ENCODE data around the gene GRK5.
A peak's percentile ranks its signal among the peaks of the same experiment; 100 is the strongest.
"Not testable (repeated sequence)": the region's sequence is repeated elsewhere in the genome, so short reads cannot be mapped to it uniquely, and the experiment has no call there.

The GRK5 gene

DNA sequence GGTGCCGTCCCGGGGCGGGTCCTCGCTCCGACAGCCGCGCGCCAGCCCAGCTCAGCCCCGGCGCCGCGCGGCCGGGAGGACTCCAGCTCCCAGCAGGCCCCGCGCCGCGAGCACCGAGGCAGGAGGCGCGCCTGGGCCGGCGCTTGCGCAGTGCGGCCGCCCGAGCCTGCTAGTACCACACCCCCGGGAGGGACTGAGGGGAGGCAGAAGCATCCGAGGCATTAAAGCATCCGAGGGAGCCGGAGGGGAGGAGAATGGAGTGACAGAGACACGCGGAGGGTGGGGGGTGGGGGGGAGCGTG is at the start of gene GRK5:
Gene GRK5, plus strand, starts transcription at position 206 of the 301 bp plus-strand sequence. CDS start 347 bp downstream, outside the sequence.
- peak; percentile 65 for DNase-seq

DNA sequence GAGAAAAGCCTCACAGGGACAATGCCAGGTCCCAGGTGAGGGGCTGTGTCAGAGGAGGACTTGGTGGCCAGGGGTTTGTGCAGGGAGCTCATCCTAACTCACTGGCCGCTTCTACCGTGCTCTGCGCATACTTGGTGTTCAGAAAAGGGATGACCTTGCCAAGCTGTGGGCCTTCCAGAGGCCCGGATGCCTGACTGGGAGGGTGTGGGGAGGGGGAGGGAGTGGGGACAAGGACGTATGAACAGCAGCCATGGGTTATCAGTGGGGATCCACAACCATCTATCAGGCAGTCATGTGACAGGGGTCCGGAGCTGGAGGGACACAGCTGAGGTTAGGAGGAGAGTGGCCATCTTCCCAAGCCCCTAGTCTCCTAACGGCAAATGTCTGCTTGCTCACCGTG is 48.0 kb upstream of the GRK5 start:
- no peak for DNase-seq

DNA sequence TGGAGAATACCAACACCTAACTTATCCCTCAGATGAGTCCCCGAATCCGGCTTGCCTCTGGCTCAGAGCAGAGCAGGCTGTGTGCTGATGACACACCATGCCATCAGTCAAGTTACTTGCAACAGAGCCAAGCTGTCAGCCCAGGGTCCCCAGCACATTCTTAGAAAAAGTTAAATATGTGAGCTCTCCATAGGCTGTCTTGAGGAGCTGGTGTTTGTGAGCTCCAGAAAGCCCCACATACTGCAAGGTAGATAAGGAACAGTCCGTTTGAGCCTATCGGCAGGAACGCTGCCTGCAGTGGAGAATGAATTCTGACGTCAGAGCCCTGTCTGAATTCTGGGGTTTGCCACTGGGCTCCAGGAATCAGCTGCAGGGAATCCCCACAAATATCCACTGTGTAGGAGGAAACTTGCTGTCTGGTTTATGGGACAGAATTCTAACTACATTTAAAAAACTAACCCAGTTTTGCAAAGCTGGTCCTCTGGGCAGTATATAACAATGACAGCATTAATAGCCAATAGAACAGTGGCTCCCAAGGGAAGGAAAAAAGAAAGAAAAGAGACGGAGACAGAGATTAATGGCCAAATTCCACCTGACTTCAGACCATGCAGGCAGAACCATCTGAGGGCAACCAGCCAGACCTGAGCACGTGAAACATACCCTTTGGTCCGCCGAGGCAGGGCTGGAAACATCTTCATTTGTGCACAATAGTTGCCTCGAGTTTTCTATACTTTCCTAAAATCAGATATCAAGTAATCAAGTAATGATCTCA is 45.5 kb upstream of the GRK5 start:
- no peak for DNase-seq

DNA sequence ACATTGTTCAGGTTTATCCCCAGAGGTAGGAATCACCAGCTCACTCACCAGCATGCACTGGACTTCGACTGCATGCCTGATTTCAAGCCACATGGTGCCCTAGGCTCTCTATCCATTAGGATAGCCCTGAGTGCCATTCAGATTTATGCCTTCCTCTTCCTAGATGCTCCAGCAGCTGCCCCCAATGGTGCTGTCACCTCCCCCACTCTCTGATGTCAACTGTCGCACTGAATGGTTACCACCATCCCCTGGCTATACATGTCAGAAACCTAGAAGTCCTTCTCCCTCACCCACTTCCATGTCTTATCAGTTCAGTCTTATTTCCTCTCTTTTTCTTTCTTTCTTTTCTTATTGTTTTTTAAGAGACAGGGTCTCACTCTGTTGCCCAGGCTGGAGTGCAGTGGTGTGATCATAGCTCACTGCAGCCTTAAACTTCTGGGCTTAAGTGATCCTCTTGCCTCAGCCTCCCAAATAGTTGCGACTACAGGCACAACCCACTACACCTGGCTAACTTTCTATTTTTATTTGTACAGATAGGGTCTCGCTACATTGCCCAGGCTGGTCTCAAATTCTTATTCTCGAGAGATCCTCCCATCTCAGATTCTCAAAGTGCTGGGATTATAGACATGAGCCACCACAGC is 44.8 kb upstream of the GRK5 start:
- no peak for DNase-seq

DNA sequence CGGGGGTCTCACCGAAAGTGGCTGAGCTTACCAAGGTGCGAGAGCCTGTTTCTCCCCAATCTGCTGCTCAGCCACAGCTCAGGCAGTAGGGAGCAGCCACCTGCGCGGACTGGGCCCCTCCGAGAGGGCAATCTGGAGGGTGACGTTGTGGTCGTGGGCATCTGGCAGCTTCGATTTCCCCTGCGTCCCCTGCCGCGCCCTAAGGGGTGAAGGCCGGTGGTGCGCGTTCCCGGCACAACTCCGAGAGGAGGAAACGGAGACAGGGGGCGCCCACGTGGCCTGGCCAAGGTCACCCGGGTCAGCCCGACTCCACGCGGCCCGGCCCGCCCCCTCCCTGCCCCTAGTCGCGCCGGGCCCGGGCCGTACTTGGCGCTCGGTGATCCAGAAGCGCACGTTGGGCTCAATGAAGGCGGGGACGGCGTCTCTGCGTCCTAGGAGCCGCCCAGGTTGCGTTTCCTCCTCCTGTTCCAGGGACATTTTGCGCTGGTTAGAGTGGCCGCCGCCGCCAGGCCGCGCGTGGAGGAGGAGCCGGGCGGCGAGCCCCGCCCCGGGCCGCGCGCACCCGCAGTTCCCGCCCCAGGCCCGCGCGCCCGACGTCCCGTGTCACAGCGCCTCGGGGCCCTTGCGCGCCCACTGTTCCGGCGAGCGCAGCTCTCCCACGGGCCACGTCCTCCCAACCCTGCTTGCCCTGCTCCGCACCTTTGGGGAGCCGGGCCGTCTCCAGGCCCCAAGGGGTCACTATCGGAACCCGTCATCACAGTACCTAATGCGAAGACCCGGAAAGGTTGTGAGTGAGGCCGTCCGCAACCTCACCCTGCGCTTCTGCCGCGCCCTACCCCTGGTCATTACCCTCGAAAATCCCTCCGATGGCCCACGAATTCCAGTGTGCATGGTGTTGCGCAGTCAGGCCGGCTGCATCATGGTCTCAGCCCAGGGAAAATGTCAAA is 41.9 kb upstream of the GRK5 start, which contains the start of gene SFXN4:
Gene SFXN4, minus strand, starts transcription at position 544 of the 947 bp plus-strand sequence. Its CDS starts 67 bp downstream, at position 477.
- DNase-seq, result peak; percentile 41

DNA sequence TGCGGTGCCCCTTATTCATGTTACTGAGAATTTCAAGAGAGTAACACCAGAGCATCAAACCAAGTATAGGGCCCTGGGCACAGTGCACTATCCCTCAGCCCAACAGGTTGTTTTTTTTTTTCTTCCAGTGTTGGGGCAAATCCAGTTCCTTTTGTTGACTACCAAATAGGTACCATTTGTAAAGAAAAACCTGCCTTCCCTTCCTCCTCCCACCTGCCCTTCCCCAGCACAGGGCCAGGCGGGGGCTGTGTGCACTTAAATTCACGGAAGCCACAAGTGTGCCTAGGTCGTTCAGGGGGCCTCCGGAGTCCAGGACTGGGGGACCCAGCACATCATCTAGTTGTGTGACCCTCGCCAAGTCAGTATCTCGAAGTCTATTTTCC is 41.3 kb upstream of the GRK5 start:
- no peak for DNase-seq

DNA sequence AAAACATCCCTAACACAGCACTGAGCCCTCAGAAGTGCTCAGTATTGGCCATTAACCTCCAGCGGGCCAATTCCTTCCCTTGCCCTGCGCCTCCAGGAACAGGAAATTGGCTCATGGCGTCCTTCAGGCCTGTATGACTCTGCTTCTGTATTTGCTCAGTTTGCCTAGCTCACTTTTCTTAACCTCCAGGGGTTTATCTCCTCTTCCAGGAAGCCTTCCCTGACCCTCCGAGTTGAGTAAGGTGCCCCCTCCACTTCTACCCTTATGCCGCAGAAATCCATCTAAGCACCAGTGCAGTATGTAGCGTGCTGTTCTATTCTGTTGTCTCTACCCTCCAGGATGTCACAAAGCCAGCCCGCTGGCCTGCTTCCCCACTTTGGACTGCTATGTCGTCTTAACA is 40.8 kb upstream of the GRK5 start:
- DNase-seq, result no peak

DNA sequence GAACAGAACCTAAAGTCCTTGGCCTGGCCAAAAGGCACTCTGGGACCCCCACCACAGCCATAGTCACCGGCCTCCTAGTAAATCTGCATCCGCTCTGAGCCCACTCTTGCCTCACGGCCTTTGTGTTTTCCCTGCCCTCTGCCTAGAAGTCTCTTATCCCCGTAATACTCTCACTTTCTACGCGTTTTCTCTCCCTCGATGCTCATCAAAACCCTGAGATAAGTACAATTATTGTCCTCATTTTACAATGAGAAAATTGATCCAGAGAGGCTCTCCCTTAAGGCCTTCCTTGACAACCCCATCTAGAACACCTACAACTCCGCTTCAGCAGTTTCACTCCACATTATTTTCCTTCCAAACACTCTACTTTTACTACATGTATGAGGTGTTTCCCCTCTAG is 40.3 kb upstream of the GRK5 start:
- no peak for DNase-seq

DNA sequence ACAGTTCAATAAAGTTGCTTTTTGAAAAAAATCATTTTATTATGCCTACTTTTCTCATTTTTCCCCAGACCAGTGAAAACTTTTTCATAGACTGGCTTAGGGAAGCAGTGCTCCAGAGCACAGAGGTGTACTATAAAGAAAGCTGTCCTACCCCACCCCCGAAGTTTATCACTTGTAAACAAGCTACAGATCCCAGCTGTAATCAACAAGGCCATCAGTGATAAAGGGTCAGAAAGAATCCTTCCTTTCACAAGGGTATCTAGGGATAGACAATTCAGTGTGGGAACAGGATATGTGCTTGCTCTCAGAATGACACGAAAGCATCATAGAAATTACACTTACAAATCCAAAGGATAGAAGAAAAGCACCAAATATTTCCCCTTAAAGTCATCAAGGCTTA is 33.3 kb upstream of the GRK5 start:
- no peak for DNase-seq

DNA sequence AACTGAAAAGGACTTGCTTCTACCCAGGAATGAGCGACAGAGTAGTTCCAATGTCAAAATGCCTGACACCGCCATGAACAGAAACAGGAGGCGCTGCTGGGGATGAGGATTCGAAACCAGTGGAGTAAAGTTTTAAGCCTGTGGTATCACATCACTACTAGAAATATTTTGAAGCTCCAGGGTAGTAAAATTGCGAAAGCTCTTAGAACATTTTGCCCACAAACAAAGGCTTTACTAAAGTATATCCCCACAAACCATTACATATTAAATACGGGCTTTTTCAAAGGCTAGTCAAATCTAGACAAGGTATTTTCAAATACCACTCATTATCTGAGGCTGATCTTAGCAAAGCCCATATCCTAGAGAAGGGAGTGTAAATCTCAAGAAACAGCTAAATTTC is 31.2 kb upstream of the GRK5 start:
- DNase-seq, result no peak

DNA sequence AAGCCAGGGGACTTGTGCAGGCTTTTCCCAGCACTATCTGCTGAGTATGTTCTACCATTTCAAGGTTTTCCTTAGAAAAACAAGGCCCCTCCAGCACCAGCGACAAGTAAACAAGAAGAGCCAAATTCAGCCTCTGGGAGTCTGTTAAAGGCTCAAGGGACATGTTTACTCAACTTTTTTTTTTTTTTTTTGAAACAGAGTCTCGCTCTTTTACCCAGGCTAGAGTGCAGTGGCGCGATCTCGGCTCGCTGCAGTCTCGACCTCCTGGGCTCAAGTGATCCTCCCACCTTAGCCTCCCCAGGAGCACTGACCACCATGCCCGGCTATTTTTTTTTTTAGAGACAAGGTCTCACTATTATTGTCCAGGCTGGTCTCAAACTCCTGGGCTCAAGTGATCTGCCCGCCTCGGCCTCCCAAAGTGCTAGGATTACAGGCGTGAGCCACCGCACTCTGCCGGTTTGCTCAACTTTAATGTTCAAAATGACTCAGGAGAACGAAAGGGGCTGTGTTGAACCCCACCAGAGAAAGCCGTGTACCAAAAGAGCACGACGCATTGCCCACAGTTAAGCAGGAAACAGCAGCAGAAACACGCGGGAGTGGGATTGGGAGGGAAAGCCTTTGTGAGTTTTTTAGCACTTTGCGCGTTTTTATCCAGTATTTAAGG is 29.5 kb upstream of the GRK5 start:
- DNase-seq, result no peak

DNA sequence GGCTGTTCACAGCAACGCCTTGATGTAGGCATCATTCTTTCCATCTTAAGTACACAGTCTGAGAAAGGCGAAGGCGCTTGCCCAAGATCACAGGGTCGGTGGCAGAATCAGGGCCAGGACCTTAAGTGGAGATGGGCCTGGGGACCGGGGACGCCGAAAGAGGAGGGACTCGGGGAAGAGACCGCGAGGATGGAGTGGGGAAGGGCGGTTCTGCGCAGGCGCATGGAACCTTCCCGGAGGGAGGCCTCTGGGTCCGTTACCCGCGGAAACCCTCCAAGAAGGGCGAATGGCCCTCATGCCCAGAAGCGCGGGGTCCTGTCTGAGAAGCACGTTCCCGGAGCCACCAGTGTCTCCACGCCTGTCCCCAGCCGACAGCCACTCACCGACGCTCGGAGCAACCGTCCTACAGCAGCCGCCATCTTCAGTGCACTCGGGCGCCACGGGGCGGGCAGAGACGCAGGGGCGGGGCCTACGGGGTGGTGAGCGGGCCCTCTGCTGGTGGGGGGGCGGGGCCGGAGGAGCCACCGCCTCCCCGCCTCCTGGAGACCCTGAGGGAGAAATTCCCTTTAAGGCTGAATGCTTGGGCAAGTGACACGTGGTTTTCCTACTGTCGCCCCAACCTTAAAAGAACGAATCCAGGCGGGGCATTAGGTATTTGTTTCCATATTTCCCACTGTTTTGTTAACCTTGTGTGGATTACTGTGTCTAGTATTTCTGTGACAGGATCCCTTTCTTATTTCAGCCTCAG is 28.8 kb upstream of the GRK5 start, which contains the start of gene PRDX3:
Gene PRDX3, minus strand, starts transcription at position 441 of the 748 bp plus-strand sequence. Its CDS starts 22 bp downstream, at position 419.
- DNase-seq, result peak; percentile 70

DNA sequence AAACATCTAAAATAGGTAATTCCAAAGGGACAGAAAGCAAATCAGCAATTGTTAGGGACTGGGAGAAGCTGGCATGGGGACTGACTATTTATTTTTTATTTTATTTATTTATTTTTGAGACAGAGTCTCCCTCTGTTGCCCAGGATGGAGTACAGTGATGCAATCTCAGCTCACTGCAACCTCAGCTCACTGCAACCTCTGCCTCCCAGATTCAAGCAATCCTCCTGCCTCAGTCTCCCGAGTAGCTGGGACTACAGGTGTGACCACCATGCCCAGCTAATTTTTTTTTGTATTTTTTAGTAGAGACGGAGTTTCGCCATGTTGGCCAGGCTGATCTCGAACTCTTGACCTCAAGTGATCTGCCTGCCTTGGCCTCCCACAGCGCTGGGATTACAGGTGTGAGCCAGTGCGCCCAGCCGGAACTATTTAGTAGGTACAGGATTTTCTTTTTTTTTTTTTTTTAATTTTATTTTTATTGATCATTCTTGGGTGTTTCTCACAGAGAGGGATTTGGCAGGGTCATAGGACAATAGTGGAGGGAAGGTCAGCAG is 26.4 kb upstream of the GRK5 start:
- not testable (repeated sequence) for DNase-seq

DNA sequence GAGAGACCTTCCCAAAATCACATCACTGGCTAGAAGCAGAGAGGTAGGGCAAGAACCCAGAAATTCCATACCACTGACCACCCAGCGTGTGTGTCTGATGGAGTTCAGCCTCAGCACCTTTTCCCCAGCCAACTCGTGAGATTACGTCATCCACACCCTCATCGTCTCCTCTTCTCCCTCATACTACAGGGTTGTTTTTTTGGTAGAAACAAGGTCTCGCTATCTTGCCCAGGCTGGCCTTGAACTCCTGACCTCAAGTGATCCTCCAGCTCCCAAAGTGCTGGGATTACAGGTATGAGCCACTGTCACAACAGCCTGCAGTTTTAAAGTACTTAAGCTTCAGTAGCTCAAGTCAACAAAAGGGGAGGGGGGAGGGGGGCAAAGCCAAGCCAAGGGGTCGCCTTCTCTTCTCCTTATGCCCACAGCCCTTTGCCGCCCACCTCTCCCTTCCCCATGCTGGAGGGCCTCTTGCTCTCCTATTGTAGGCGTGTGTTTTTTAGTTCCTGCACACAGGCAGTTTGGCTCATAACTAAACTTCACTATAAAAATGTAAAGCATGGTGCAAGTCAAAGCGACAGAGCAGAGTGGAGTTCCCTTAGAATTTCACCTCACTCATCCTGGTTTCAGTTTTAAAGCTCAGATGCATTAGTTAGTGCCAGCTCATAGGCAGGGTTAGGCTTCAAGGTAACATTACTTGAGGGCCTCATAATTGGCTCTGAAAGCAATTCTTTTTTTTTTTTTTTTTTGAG is 23.5 kb upstream of the GRK5 start:
- DNase-seq, result no peak

DNA sequence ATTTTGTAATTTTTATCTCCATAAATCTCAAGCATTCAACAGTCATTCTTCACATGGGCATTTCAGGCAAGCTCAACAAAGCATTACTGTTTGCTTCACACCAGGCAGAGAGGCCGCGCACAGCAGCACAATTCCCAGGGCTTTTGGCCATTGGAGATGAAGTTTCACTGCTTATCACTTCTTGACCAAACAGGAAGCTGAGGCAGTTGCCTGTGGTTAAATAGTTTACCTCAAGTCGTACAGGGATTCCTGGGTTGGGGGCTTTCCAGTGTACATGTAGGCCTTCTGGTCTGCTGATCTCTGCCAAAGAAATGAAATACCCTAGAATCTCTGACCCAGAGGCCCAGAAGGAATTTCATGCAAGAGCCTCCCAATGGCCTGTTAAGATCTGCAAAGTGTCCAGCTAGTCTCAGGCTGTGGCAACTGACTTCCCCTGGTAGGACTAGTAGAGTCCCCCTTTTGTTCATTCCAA is 17.5 kb upstream of the GRK5 start:
- DNase-seq, result no peak

DNA sequence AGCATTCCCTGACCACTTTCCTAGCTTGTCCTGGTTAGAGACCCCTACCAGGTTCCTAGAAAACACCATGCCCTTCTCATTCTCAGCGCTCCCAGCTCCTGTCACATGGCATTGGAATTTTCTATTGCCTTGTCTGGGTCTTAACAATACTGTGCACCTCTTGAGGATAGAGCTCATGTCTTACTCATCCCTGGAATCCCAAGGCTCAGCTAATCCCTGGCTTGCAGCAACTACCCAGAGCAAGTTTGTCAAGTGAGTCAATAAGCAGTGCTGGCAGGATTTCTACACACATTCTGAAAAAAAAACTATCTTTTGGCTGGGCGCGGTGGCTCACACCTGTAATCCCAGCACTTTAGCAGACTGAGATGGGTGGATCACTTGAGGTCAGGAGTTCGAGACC is 17.0 kb upstream of the GRK5 start:
- DNase-seq, result no peak

DNA sequence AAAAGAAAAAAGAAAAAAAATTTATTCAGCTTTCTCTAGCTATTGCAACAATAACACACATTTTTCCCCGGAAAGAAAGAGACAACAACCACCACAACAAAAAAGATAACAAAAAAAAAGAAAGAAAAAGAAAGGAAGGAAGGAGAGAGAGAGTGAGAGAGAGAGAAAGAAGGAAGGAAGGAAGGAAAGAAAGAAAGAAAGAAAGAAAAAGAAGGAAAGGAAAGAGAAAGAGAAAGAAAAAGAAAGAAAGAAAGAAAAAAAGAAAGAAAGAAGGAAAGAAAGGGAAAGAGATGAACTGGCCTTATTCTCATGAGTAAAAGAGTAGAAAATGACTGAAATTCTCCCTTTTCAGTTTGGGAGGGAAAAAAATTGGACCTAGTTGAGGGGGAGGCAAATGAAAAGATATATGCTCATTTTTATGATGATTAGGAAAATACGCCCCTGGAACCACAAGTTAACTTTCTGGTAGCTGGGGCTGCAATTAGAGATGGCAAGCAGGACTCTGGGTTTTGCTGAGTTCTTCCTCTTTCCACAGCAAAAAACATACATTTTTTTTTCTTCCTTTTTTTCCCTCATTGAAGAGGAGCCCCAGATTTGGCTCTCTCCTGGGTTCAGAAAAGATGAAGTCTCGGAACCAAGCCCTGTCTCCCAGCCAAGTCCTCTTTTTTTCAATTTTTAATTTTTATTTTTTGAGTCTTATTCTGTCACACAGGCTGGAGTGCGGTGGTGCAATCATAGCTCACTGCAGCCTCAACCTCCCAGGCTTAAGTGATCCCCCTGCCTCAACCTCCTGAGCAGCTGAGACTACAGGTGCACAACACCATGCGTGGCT is 16.2 kb upstream of the GRK5 start:
- no peak for DNase-seq

DNA sequence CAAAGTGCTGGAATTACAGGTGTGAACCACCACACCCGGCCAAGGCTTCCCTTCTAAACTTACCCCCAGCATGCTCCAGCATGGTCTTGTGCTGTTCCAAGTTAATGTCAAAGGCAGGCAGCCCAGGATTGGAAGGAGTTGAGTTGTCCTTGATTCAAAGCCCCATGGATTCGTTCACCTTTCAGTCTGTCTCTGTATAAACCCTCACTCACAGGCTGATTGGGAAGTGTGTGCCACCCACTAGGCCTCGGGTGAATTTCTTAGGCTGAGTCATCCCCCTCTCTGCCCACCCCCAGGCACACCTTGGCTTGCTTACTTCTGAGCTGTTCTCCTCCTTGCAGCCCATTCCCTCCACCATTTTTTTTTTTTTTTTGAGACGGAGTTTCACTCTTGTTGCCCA is 15.5 kb upstream of the GRK5 start:
- DNase-seq, result no peak

DNA sequence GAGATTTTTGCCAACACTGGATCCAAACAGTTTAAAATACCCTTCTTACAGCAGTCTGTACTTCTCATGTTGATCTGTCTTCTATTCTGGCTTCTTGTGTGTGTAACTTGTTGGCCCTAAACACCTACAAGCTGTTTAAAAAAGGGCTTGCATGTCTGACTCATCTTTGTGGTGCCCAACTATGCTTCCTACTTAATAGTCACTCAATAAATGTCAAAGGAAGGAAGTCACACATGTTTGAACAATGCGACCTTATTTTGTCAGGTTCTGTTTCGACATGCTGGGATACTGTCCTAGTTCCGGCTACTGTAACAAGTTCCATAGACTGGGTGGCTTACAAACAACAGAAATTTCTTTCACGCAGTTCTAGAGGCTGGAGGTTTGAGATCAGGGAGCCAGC is 9.4 kb upstream of the GRK5 start:
- no peak for DNase-seq

DNA sequence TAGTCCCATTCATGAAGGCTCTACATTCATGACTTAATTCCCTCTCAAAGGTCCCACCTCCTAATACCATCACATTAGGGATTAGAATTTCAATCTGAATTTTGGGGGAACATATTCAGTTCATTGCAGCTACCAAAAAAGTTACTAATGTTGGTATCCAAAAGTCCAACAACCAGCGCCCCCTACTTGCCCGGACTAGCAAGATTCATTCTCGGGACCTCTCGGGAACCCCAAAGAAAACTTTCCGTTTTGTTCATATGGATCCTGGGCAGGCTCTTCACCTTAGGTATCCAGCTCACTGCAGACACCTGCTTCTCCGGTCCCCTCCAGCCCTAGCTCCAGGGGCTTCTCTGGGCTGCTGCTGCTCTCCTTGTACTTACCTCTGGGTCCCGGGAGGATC is 8.9 kb upstream of the GRK5 start:
- DNase-seq, result no peak
